H1 (cell line): ENCODE results near the gene DRC1. TPM values are rescaled to one million over a fixed set of nuclear protein-coding genes. Genes with fewer than 3 reads are reported as not detected.

ENCODE experiments used
- BCL11A ChIP-seq, 2 experiments: IDR thresholded peaks; one replicate each; pipeline ENCODE4 v1.6.1; 2011; ENCODE audit warnings: low read depth in 2 of 2, low read length in 2 of 2, mild to moderate bottlenecking in 2 of 2
- EP300 ChIP-seq, 2 experiments: IDR thresholded peaks; 1 replicate in 1 of 2; 2 replicates in 1 of 2; pipeline ENCODE4 v1.6.1; 2011 to 2012; ENCODE audit warnings: low read depth in 2 of 2, low read length in 2 of 2, mild to moderate bottlenecking in 2 of 2, borderline replicate concordance in 1 of 2, inconsistent platforms in 1 of 2, moderate library complexity in 1 of 2
- KDM5A ChIP-seq: fragments of 200-600 bp; IDR thresholded peaks from 2 replicates; pipeline ENCODE4 v1.7.1; 2012; ENCODE audit warnings: mild to moderate bottlenecking, low read length, inconsistent platforms, mixed read lengths
- SIRT6 ChIP-seq: IDR thresholded peaks from one replicate; pipeline ENCODE4 v1.7.1; 2012; ENCODE audit warnings: low read length, inconsistent platforms
- SRF ChIP-seq: IDR thresholded peaks from 2 replicates; pipeline ENCODE4 v1.6.1; 2011; ENCODE audit warnings: mild to moderate bottlenecking, low read depth, low read length, moderate library complexity
- TBP ChIP-seq: IDR thresholded peaks from 2 replicates; pipeline ENCODE4 v1.6.1; 2011; ENCODE audit warnings: low read depth, low read length, improper control_type of control experiment
- USF2 ChIP-seq: IDR thresholded peaks from 2 replicates; pipeline ENCODE4 v1.6.1; 2011; ENCODE audit warnings: low read length, improper control_type of control experiment
- polyA plus RNA-seq, 7 experiments: library from polyadenylated mRNA; depleted of rRNA in 3 of 7; stranded (reverse) in 5 of 7; unstranded in 2 of 7; fragments of >200 nt in 5 of 7; fragments of 200-250 nt in 2 of 7; gene quantifications; 1 replicate in 5 of 7; 2 replicates in 1 of 7; 4 replicates in 1 of 7; pipeline versions ENCODE4 v1.2.1 to v1.2.3, GENCODE V29; 2011 to 2013; ENCODE audit warnings: missing spikeins in 2 of 7, mixed read lengths in 2 of 7
- total RNA-seq: library from RNA; stranded (reverse); fragmentation: NEBNext Ultra II Directional; extraction: Animal tissue kit (Norgen Biotek cat#: 25700); gene quantifications from 2 replicates; pipeline ENCODE4 v1.2.1, GENCODE V29; 2021

The DRC1 gene
- total and polyA plus RNA-seq, 2 of the 8 experiments (the other 6 are each of a cell fraction or from before 2014, with no cell fraction given) = 0.08 TPM; not detected in 1

GRCh38 chr2:26472821-26473655 is 71.3 kb downstream of the DRC1 start (continued):
- TF ChIP-seq TBP = no peak
- no peak for TF ChIP-seq SRF
- TF ChIP-seq BCL11A (IDR thresholded peaks at IDR 0.05; ENCODE audit: low read depth in 2 of 2, low read length in 2 of 2) = no peak
- TF ChIP-seq SIRT6 = no peak
- no peak for TF ChIP-seq USF2
- TF ChIP-seq EP300 (IDR thresholded peaks at IDR 0.05; ENCODE audit: borderline replicate concordance in 1 of 2, low read depth in 2 of 2, low read length in 2 of 2) = no peak
- TF ChIP-seq KDM5A = no peak
